ENCODE results near the gene URM1. TPM values are rescaled to one million over a fixed set of nuclear protein-coding genes. Genes with fewer than 3 reads are reported as not detected.
A peak's percentile ranks its signal among the peaks of the same experiment; 100 is the strongest.

URM1 gene
- total RNA-seq, 5 donors from 2014 or later (not counting 1 experiment from before 2014, with no cell fraction given) = 38.7 to 55.8 (median 52.5) TPM

DNA sequence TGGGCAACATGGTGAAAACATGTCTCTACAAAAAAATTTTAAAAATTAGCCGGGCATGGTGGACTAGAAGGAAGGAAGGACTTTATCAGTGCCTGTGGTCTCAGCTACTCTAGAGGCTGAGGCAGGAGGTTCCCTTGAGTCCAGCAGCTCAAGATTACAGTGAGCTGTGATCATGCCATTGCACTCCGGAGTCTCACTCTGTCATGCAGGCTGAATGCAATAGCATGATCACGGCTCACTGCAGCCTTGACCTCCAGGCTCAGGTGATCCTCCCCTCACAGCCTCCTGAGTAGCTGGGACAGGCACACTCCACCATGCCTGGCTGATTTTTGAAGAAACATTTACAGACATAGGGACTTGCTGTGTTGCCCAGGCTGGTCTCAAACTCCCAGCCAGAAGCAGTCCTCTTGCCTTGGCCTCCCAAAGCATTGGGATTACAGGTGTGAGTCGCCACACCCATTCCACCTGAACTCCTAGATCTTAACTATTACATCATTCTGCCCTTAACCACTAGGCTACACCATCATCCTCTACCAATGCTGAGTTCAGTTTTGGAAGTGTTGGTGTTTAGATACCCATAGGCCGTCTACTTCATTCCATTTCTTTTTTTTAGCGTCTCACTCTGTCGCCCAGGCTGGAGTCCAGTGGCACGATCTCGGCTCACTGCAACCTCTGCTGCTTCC, 2.0 kb upstream of the URM1 start:
- H3K4me1 ChIP-seq (ENCODE audit: control insufficient read depth in 1 of 2, extremely low read depth in 1 of 2, insufficient read depth in 2 of 2, low read length in 2 of 2) = peaks cover 6 to 34% of the 10 kb centered on the region in 2 experiments
- no peaks in the 10 kb centered on the region for H3K9me3 ChIP-seq
- ATAC-seq (replicated peaks in 1 of 4) (no peak), DNase-seq (no peak)
- H3K27me3 Mint-ChIP-seq = no peaks in the 10 kb centered on the region
- no peaks in the 10 kb centered on the region for H3K9me3 Mint-ChIP-seq
- ChIA-PET POLR2A (interaction anchor here in 1 of 2 donors (0.5 kb wide), 1 partner anchor 30 kb away, joined by 9 read pairs; no protein-coding TSS in a partner anchor), CTCF (interaction anchor here in 1 of 2 donors (1.0 kb wide), 1 partner anchor 69 kb away, joined by 3 read pairs; no protein-coding TSS in a partner anchor)
- WGBS (ENCODE audit: insufficient coverage) = 92% methylated on average over 7 of the region's 9 CpGs
- H3K4me1 Mint-ChIP-seq = peaks cover 34 to 43% (median 37%) of the 10 kb centered on the region in 3 donors
- H3K27ac ChIP-seq (ENCODE audit: low read length) = no peak overlapping the region
- peaks cover 0 to 14% of the 10 kb centered on the region in 2 experiments for H3K27me3 ChIP-seq (replicated peaks in 1 of 2; ENCODE audit: control insufficient read depth in 2 of 2, extremely low read depth in 1 of 2, insufficient read depth in 2 of 2, low read length in 1 of 2)
- H3K36me3 Mint-ChIP-seq = peaks cover 5% of the 10 kb centered on the region
- H3K4me3 Mint-ChIP-seq = peak overlapping the region in 1 of 3 donors; percentile 14
- H3K4me3 ChIP-seq (ENCODE audit: control insufficient read depth in 1 of 2, extremely low read depth in 1 of 2, low read length in 1 of 2) = no peak overlapping the region
- H3K36me3 ChIP-seq (ENCODE audit: control insufficient read depth in 2 of 2, extremely low read depth in 1 of 2, insufficient read depth in 1 of 2, low read length in 1 of 2) = peaks cover 0 to 9% of the 10 kb centered on the region in 2 donors
- no peak overlapping the region for H3K27ac Mint-ChIP-seq

DNA sequence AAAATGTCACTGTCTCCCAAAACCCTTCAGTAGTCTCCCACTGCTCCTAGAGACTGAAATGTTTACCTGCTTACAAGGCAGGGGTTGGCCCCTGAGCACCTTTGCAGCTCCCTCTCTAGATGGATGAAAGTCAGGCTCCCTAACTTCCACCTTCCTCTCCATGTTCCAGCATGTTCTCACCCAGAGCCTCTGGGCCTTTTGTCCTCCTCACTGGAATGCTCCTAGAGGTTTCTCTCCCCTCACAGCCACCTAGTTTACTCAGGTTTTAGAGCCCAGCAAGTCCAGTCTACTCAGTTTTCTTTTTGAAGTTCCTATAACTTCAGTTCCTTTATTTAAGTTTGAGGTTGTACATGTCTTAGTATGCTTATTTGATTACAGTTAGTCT, 815 bp upstream of the URM1 start:
- H3K4me1 ChIP-seq (ENCODE audit: control insufficient read depth in 1 of 2, extremely low read depth in 1 of 2, insufficient read depth in 2 of 2, low read length in 2 of 2) = peaks cover 6 to 29% of the 10 kb centered on the region in 2 experiments
- H3K4me1 Mint-ChIP-seq = peaks cover 34 to 43% (median 36%) of the 10 kb centered on the region in 3 donors
- peak overlapping the region; percentile 82 to 85 for H3K4me3 ChIP-seq (ENCODE audit: control insufficient read depth in 1 of 2, extremely low read depth in 1 of 2, low read length in 1 of 2)
- H3K36me3 ChIP-seq (ENCODE audit: control insufficient read depth in 2 of 2, extremely low read depth in 1 of 2, insufficient read depth in 1 of 2, low read length in 1 of 2) = peaks cover 0 to 16% of the 10 kb centered on the region in 2 donors
- peaks cover 8% of the 10 kb centered on the region for H3K36me3 Mint-ChIP-seq
- H3K27ac Mint-ChIP-seq = peak overlapping the region; percentile 96 to 97
- no peaks in the 10 kb centered on the region for H3K9me3 Mint-ChIP-seq
- CTCF ChIA-PET = interaction anchor here in 1 of 2 donors (1.9 to 2.0 kb wide), 2 partner anchors 8 to 29 kb away, joined by 5 to 14 read pairs; no protein-coding TSS in a partner anchor
- peaks cover 0 to 9% of the 10 kb centered on the region in 2 experiments for H3K27me3 ChIP-seq (replicated peaks in 1 of 2; ENCODE audit: control insufficient read depth in 2 of 2, extremely low read depth in 1 of 2, insufficient read depth in 2 of 2, low read length in 1 of 2)
- POLR2A ChIA-PET = interaction anchor here in 1 of 2 donors (0.7 kb wide), 2 partner anchors 19 to 164 kb away, joined by 3 read pairs; no protein-coding TSS in a partner anchor
- peak overlapping the region; percentile 82 for H3K27ac ChIP-seq (ENCODE audit: low read length)
- no peak for ATAC-seq (replicated peaks in 1 of 4)
- H3K4me3 Mint-ChIP-seq = peak overlapping the region; percentile 87 to 95 (median 95)
- H3K9me3 ChIP-seq = no peaks in the 10 kb centered on the region
- DNase-seq = no peak
- H3K27me3 Mint-ChIP-seq = no peaks in the 10 kb centered on the region

DNA sequence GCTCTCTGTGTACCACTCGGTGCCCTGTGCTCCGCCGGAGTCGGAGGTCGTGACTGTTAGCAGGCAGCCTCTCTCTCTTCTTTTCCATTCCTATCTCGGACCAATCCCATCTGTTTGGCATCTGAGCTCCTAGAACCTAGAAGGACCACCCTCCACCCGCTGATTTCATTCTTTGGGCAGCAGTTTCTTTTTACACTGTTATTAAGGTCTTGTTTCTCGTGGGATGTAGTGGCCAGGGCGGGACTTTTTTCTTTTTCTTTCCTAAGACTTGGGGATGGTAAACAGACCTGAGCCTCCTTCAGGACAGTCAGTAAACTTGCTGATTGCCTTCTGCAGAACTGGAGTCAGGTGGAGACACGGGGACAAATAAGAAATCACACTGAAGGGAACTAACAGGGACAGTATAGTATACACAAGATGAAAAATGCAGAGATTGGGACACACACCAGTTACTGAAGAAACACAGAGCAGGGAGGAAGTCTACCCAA, 500 bp downstream of the URM1 start:
- peak overlapping the region; percentile 87 to 95 (median 95) for H3K4me3 Mint-ChIP-seq
- no peaks in the 10 kb centered on the region for H3K9me3 ChIP-seq
- POLR2A ChIA-PET = interaction anchor here (0.6 to 0.7 kb wide), 3 partner anchors 134 to 1325 kb away, joined by 3 to 7 read pairs (median 5); no protein-coding TSS in a partner anchor
- H3K4me1 ChIP-seq (ENCODE audit: control insufficient read depth in 1 of 2, extremely low read depth in 1 of 2, insufficient read depth in 2 of 2, low read length in 2 of 2) = peaks cover 6 to 29% of the 10 kb centered on the region in 2 experiments
- peak overlapping the region; percentile 82 to 89 for H3K4me3 ChIP-seq (ENCODE audit: control insufficient read depth in 1 of 2, extremely low read depth in 1 of 2, low read length in 1 of 2)
- H3K36me3 ChIP-seq (ENCODE audit: control insufficient read depth in 2 of 2, extremely low read depth in 1 of 2, insufficient read depth in 1 of 2, low read length in 1 of 2) = peaks cover 7 to 20% of the 10 kb centered on the region in 2 donors
- H3K27me3 Mint-ChIP-seq = no peaks in the 10 kb centered on the region
- 0% methylated on average over 5 of the region's 10 CpGs for WGBS (ENCODE audit: insufficient coverage)
- peak overlapping the region; percentile 79 for H3K27ac ChIP-seq (ENCODE audit: low read length)
- peak overlapping the region; percentile 96 to 97 for H3K27ac Mint-ChIP-seq
- DNase-seq (no peak), ATAC-seq (replicated peaks in 1 of 4) (no peak)
- peaks cover 37 to 42% (median 38%) of the 10 kb centered on the region in 3 donors for H3K4me1 Mint-ChIP-seq
- H3K9me3 Mint-ChIP-seq = no peaks in the 10 kb centered on the region
- peaks cover 0 to 4% of the 10 kb centered on the region in 2 experiments for H3K27me3 ChIP-seq (replicated peaks in 1 of 2; ENCODE audit: control insufficient read depth in 2 of 2, extremely low read depth in 1 of 2, insufficient read depth in 2 of 2, low read length in 1 of 2)
- CTCF ChIA-PET = interaction anchor here in 1 of 2 donors (0.5 to 2.0 kb wide), 6 partner anchors 9 to 1729 kb away, joined by 3 to 14 read pairs (median 4); partner anchors contain the start of gene CERCAM
- H3K36me3 Mint-ChIP-seq = peaks cover 8% of the 10 kb centered on the region

DNA sequence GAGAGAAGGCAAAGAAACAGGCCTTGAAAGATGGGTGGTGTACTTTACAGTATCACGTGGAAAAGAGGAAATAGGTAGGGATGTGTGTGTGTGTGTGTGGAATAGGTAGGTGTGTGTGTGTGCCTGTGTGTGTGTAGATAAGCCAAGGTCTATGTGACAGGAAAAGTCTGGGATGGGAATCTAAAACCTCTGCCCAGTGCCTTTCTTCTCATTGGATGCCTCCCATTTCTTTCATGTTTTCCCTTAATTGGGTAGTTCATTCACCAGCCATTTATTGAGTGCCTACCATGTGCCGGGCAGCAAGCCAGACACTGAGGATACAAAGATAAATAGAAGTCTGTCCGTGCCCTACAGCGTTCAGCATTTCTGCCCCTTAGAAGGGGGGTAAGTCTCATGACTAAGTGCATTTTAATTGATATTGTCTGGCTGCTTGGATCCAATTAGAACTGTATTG, 1.0 kb downstream of the URM1 start:
- peaks cover 7 to 20% of the 10 kb centered on the region in 2 donors for H3K36me3 ChIP-seq (ENCODE audit: control insufficient read depth in 2 of 2, extremely low read depth in 1 of 2, insufficient read depth in 1 of 2, low read length in 1 of 2)
- H3K27me3 ChIP-seq (replicated peaks in 1 of 2; ENCODE audit: control insufficient read depth in 2 of 2, extremely low read depth in 1 of 2, insufficient read depth in 2 of 2, low read length in 1 of 2) = peaks cover 0 to 1% of the 10 kb centered on the region in 2 experiments
- H3K4me1 ChIP-seq (ENCODE audit: control insufficient read depth in 1 of 2, extremely low read depth in 1 of 2, insufficient read depth in 2 of 2, low read length in 2 of 2) = peaks cover 6 to 29% of the 10 kb centered on the region in 2 experiments
- Mint-ChIP-seq H3K36me3 (peaks cover 8% of the 10 kb centered on the region), H3K27ac (peak overlapping the region; percentile 96 to 97), H3K4me1 (peaks cover 38 to 42% (median 38%) of the 10 kb centered on the region in 3 donors), H3K4me3 (peak overlapping the region; percentile 87 to 95 (median 95)), H3K9me3 (no peaks in the 10 kb centered on the region), H3K27me3 (no peaks in the 10 kb centered on the region)
- H3K4me3 ChIP-seq (ENCODE audit: control insufficient read depth in 1 of 2, extremely low read depth in 1 of 2, low read length in 1 of 2) = peak overlapping the region in 1 of 2 donors; percentile 82
- no peak for ATAC-seq (replicated peaks in 1 of 4)
- DNase-seq = no peak
- peak overlapping the region; percentile 79 for H3K27ac ChIP-seq (ENCODE audit: low read length)
- POLR2A ChIA-PET = no interaction called here
- H3K9me3 ChIP-seq = no peaks in the 10 kb centered on the region
- WGBS (ENCODE audit: insufficient coverage) = 13% methylated on average over 1 of the region's 4 CpGs
- CTCF ChIA-PET = interaction anchor here in 1 of 2 donors (1.5 to 1.9 kb wide), 3 partner anchors 31 to 122 kb away, joined by 3 to 11 read pairs (median 5); partner anchors contain the start of gene CERCAM

DNA sequence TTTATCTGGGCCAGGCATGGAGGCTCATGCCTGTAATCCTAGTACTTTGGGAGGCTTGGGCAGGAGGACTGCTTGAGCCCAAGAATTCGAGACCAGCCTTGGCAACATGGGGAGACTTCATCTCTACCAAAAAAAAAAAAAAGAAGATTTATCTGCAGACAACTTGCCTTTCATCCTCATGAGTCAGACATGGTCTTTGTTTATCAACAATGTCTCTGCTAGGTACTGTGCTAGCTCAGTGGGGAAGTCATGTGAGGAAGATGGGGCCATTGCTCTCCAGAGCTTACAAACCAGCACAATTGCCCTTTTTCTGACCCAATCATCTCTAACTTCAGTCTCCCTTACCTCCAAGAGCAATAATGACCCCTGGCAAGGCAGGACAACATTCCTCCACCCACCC, 1.6 kb downstream of the URM1 start:
- Mint-ChIP-seq H3K27me3 (no peaks in the 10 kb centered on the region), H3K4me3 (peak overlapping the region; percentile 87 to 95 (median 95)), H3K9me3 (no peaks in the 10 kb centered on the region), H3K4me1 (peaks cover 38 to 42% (median 38%) of the 10 kb centered on the region in 3 donors), H3K27ac (peak overlapping the region in 1 of 2 donors; percentile 50), H3K36me3 (peaks cover 11% of the 10 kb centered on the region)
- CTCF ChIA-PET = no interaction called here
- POLR2A ChIA-PET = interaction anchor here in 1 of 2 donors (0.6 kb wide), 1 partner anchor 92 kb away, joined by 3 read pairs; no protein-coding TSS in a partner anchor
- peaks cover 6 to 29% of the 10 kb centered on the region in 2 experiments for H3K4me1 ChIP-seq (ENCODE audit: control insufficient read depth in 1 of 2, extremely low read depth in 1 of 2, insufficient read depth in 2 of 2, low read length in 2 of 2)
- WGBS (ENCODE audit: insufficient coverage) = no CpG with 5 or more reads among the region's 1 CpG
- no peaks in the 10 kb centered on the region for H3K9me3 ChIP-seq
- H3K4me3 ChIP-seq (ENCODE audit: control insufficient read depth in 1 of 2, extremely low read depth in 1 of 2, low read length in 1 of 2) = no peak overlapping the region
- H3K27me3 ChIP-seq (replicated peaks in 1 of 2; ENCODE audit: control insufficient read depth in 2 of 2, extremely low read depth in 1 of 2, insufficient read depth in 2 of 2, low read length in 1 of 2) = no peaks in the 10 kb centered on the region
- H3K27ac ChIP-seq (ENCODE audit: low read length) = no peak overlapping the region
- ATAC-seq (replicated peaks in 1 of 4) = no peak
- no peak for DNase-seq
- peaks cover 7 to 20% of the 10 kb centered on the region in 2 donors for H3K36me3 ChIP-seq (ENCODE audit: control insufficient read depth in 2 of 2, extremely low read depth in 1 of 2, insufficient read depth in 1 of 2, low read length in 1 of 2)

DNA sequence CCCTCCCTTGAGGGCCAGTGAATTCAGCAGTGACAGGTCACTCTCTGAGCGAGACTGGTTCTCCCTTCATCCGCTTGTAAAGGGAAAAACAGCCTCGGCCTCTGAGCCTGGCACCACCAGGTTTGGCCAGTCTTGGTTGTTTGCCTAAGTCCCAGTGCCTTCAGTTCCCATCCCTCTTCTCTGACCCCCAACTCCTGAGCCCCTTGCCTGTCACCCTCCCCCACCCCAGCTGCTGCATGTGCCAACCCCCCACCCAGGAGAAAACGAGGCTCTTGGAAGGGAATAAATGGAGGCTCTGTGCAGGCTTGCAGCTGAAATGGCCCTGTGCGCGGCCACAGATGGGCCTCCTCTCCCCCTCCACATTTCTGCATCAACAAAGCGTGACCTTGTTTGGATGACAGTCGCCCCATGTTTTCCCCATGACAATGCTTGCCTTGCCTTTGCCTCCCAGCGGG, 3.1 kb downstream of the URM1 start:
- Histone ChIP-seq H3K9me3 (no peaks in the 10 kb centered on the region), H3K36me3 (ENCODE audit: control insufficient read depth in 2 of 2, extremely low read depth in 1 of 2, insufficient read depth in 1 of 2, low read length in 1 of 2) (peaks cover 7 to 35% of the 10 kb centered on the region in 2 donors), H3K27me3 (replicated peaks in 1 of 2; ENCODE audit: control insufficient read depth in 2 of 2, extremely low read depth in 1 of 2, insufficient read depth in 2 of 2, low read length in 1 of 2) (no peaks in the 10 kb centered on the region), H3K27ac (ENCODE audit: low read length) (no peak overlapping the region), H3K4me3 (ENCODE audit: control insufficient read depth in 1 of 2, extremely low read depth in 1 of 2, low read length in 1 of 2) (no peak overlapping the region), H3K4me1 (ENCODE audit: control insufficient read depth in 1 of 2, extremely low read depth in 1 of 2, insufficient read depth in 2 of 2, low read length in 2 of 2) (peaks cover 6 to 29% of the 10 kb centered on the region in 2 experiments)
- no peak for ATAC-seq (replicated peaks in 1 of 4)
- Mint-ChIP-seq H3K27ac (no peak overlapping the region), H3K36me3 (peaks cover 20% of the 10 kb centered on the region), H3K4me1 (peaks cover 38 to 42% (median 38%) of the 10 kb centered on the region in 3 donors), H3K4me3 (no peak overlapping the region), H3K27me3 (no peaks in the 10 kb centered on the region), H3K9me3 (no peaks in the 10 kb centered on the region)
- 95% methylated on average over 4 of the region's 9 CpGs for WGBS (ENCODE audit: insufficient coverage)
- DNase-seq = no peak
- POLR2A ChIA-PET = no interaction called here
- CTCF ChIA-PET = no interaction called here

Data from T-cell (primary cell).